HCT116 (cell line): ENCODE data around the gene ZIC4.

Experiments used
- CTCF ChIP-seq, 3 experiments: fragments of 200-600 bp in 1 of 3; sonication (generic) in 1 of 3; IDR thresholded peaks in 2 of 3; conservative IDR thresholded peaks in 1 of 3; 2 replicates each; pipeline ENCODE4 v1.5.1; 2012 to 2017; ENCODE audit warnings: low read depth in 2 of 3, low read length in 2 of 3, antibody characterized with exemption in 1 of 3, borderline replicate concordance in 1 of 3, control low read depth in 1 of 3, mild to moderate bottlenecking in 1 of 3, mixed read lengths in 1 of 3, mixed run types in 1 of 3, moderate library complexity in 1 of 3; ENCODE audit not compliant: insufficient read depth in 1 of 3
- EZH2phosphoT487 ChIP-seq: fragments of 200-600 bp; IDR thresholded peaks from 2 replicates; pipeline ENCODE4 v1.6.1; 2018; ENCODE audit warnings: antibody characterized with exemption, borderline replicate concordance
- POLR2A ChIP-seq: IDR thresholded peaks from 2 replicates; pipeline ENCODE4 v1.7.0; 2011; ENCODE audit warnings: borderline replicate concordance; ENCODE audit not compliant: insufficient read depth, insufficient read length; ENCODE audit errors: extremely low read depth
- POLR2AphosphoS5 ChIP-seq: IDR thresholded peaks from 2 replicates; pipeline ENCODE4 v1.6.1; 2011; ENCODE audit warnings: mild to moderate bottlenecking, low read depth, low read length, moderate library complexity
- SP1 ChIP-seq: IDR thresholded peaks from 2 replicates; pipeline ENCODE4 v1.6.1; 2012; ENCODE audit warnings: low read depth
- SRF ChIP-seq: IDR thresholded peaks from 2 replicates; pipeline ENCODE4 v1.6.1; 2012; ENCODE audit warnings: low read depth
- YY1 ChIP-seq: IDR thresholded peaks from 2 replicates; pipeline ENCODE4 v1.6.1; 2011; ENCODE audit warnings: low read length, low read depth, moderate library complexity, mild to moderate bottlenecking; ENCODE audit not compliant: insufficient replicate concordance; ENCODE audit errors: extremely low read depth
- TF ChIP-seq, protein P1 (sequence below): IDR thresholded peaks from 2 replicates; pipeline ENCODE4 v1.6.1; 2011; ENCODE audit warnings: mild to moderate bottlenecking, low read length, moderate library complexity; ENCODE audit not compliant: insufficient replicate concordance; ENCODE audit errors: extremely low read depth

DNA sequence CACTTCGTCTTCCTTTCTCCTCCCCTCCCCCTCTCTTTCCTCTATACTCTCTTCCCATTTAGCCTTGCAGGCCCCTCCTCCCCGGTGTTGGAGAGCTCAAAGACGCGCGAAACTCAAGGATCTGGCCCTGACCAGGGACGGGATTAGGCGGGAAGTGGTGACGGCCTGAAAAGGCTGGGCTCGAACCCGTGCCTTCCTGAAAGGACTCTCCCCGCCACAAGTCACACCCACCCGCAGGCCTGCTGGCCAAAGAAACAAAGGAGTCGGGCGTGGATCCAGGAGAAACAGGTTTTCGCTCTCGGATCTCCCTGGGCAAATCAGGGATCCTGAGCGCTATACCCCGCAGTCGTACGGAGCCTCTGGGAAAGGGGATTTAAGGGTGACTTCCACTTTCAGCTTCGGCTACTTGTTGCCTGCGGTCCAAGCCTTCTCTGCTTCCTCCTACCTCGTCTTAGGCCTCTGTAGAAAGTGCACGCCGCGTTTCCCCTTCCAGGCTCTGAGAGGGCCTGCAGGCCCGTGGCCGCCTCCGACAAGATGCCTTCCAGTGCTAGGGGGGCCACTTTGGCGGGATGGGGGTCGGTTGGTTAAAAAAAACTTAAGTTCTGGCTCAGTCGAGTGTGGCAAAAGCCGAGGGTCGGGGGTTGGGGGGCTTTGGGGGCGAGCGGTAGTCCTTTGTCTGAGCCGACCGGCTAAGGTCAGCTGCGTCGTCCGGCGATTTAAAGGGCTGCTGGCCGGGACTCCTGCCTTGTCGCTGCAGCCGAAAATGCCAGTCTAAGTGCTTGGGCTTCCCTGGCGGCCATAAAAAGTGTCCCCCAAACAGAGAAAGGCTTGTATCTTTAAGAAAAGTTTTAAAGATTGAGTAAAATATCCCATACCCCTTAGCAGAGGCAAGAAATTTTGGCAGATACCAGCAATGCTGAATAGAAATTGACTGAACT, 8.2 kb downstream of the ZIC4 start:
- TF ChIP-seq CTCF (IDR thresholded peaks at IDR 0.05 in 2 of 3, conservative IDR thresholded peaks at IDR 0.05 in 1 of 3; ENCODE audit: borderline replicate concordance in 1 of 3, insufficient read depth in 1 of 3, low read depth in 2 of 3, low read length in 2 of 3) (no peak), EZH2phosphoT487 (no peak), POLR2AphosphoS5 (no peak), SRF (no peak), POLR2A (no peak), YY1 (no peak), SP1 (no peak)
- TF ChIP-seq, protein P1, sequence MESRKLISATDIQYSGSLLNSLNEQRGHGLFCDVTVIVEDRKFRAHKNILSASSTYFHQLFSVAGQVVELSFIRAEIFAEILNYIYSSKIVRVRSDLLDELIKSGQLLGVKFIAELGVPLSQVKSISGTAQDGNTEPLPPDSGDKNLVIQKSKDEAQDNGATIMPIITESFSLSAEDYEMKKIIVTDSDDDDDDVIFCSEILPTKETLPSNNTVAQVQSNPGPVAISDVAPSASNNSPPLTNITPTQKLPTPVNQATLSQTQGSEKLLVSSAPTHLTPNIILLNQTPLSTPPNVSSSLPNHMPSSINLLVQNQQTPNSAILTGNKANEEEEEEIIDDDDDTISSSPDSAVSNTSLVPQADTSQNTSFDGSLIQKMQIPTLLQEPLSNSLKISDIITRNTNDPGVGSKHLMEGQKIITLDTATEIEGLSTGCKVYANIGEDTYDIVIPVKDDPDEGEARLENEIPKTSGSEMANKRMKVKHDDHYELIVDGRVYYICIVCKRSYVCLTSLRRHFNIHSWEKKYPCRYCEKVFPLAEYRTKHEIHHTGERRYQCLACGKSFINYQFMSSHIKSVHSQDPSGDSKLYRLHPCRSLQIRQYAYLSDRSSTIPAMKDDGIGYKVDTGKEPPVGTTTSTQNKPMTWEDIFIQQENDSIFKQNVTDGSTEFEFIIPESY: no peak
